MCF 10A (cell line): ENCODE results near the gene LY9. TPM values are rescaled to one million over a fixed set of nuclear protein-coding genes. Genes with fewer than 3 reads are reported as not detected.

Source experiments
- BruUV-seq: library from RNA; stranded (reverse); fragments of 400-500 nt; replicated peaks from 2 replicates; lab custom pipeline; 2021; lab: Mats Ljungman, UMichigan
- CTCF ChIA-PET: fragments of 300-600 bp; sonication (Branson Sonifier 250); formaldehyde crosslinking; extraction: SDS; loops from one replicate; lab custom pipeline; 2021; ENCODE audit warnings: antibody characterized with exemption, inconsistent platforms; lab: Yijun Ruan, JAX
- POLR2A ChIA-PET: fragments of 300-600, 350-650 bp; sonication (Branson Sonifier 250); formaldehyde crosslinking; extraction: SDS; loops from one replicate; lab custom pipeline; 2020; ENCODE audit warnings: antibody characterized with exemption, inconsistent platforms; lab: Yijun Ruan, JAX
- DNase-seq: peaks from one replicate; pipeline ENCODE4 v3.0.0-alpha.2; 2018; ENCODE audit not compliant: unreplicated experiment
- H3K27ac Mint-ChIP-seq: one replicate; pipeline ENCODE4 v1.8.0; 2022; ENCODE audit warnings: mild to moderate bottlenecking, low read depth, mixed read lengths; ENCODE audit not compliant: unreplicated experiment
- H3K27me3 Mint-ChIP-seq: one replicate; pipeline ENCODE4 v1.8.0; 2022; ENCODE audit warnings: mixed read lengths; ENCODE audit not compliant: insufficient read depth, unreplicated experiment
- H3K36me3 Mint-ChIP-seq: one replicate; pipeline ENCODE4 v1.8.0; 2022; ENCODE audit warnings: mild to moderate bottlenecking, moderate library complexity, mixed read lengths; ENCODE audit not compliant: insufficient read depth, unreplicated experiment
- H3K4me1 Mint-ChIP-seq: one replicate; pipeline ENCODE4 v1.8.0; 2022; ENCODE audit warnings: mixed read lengths; ENCODE audit not compliant: insufficient read depth, unreplicated experiment
- H3K4me3 Mint-ChIP-seq: one replicate; pipeline ENCODE4 v1.8.0; 2022; ENCODE audit warnings: mild to moderate bottlenecking, moderate library complexity, mixed read lengths; ENCODE audit not compliant: unreplicated experiment
- H3K9me3 Mint-ChIP-seq: one replicate; pipeline ENCODE4 v1.8.0; 2022; ENCODE audit warnings: mixed read lengths; ENCODE audit not compliant: unreplicated experiment
- CTCF ChIP-seq: fragments of 200-600 bp; IDR thresholded peaks from one replicate; pipeline ENCODE4 v1.8.0; 2022; ENCODE audit warnings: antibody characterized with exemption, mild to moderate bottlenecking; ENCODE audit not compliant: unreplicated experiment
- intact Hi-C: fragments of 100-400 bp; cut with micrococcal nuclease; formaldehyde crosslinking; loops from 2 replicates; pipeline ENCODE4 v1.14.1; 2022
- total RNA-seq: library from RNA; stranded (reverse); gene quantifications from 2 replicates; pipeline ENCODE4 v1.2.3, GENCODE V29; 2022

The LY9 gene
- total RNA-seq, 1 experiment from 2014 or later = not detected

GRCh38 chr1:160877221-160877620, 81.2 kb downstream of the LY9 start:
- CTCF ChIA-PET = interaction anchor here (0.5 to 1.5 kb wide), 9 partner anchors 9 to 1891 kb away, joined by 3 to 9 read pairs (median 3); partner anchors contain the start of gene CD244
- H3K4me3 Mint-ChIP-seq = no peak overlapping the region

More at GRCh38 chr1:160877221-160877620, 81.2 kb downstream of the LY9 start:
- no peaks in the 10 kb centered on the region for H3K36me3 Mint-ChIP-seq
- POLR2A ChIA-PET = interaction anchor here (0.5 kb wide), 1 partner anchor 98 kb away, joined by 4 read pairs; no protein-coding TSS in a partner anchor
- BruUV-seq = no TSS peak
- H3K4me1 Mint-ChIP-seq = peaks cover 6% of the 10 kb centered on the region
- H3K27me3 Mint-ChIP-seq = no peaks in the 10 kb centered on the region
- no peak for DNase-seq
- intact Hi-C loops = no loop called here
- H3K9me3 Mint-ChIP-seq = no peaks in the 10 kb centered on the region
- TF ChIP-seq CTCF = no peak
- no peak overlapping the region for H3K27ac Mint-ChIP-seq

Other genes starting within 250 kb of the LY9 start
- not detected in 2 replicates for gene CD84, start 216.7 kb upstream of the LY9 start, total RNA-seq
- gene SLAMF1, start 149.1 kb upstream of the LY9 start, total RNA-seq = not detected in 2 replicates
- not detected in 2 replicates for gene CD48, start 84.4 kb upstream of the LY9 start, total RNA-seq
- 8.6 and 26.3 TPM in 2 replicates for gene SLAMF7, start 56.9 kb upstream of the LY9 start, total RNA-seq
- gene CD244, start 66.7 kb downstream of the LY9 start, total RNA-seq = not detected in 2 replicates
- gene ITLN1, start 89.0 kb downstream of the LY9 start, total RNA-seq = not detected in 2 replicates
- 0.27 TPM in 1 of 2 replicates, not detected in the other for gene ITLN2, start 158.6 kb downstream of the LY9 start, total RNA-seq
- gene F11R, start 225.0 kb downstream of the LY9 start, total RNA-seq = 73.6 and 76.8 TPM in 2 replicates
- gene TSTD1, start 242.8 kb downstream of the LY9 start, total RNA-seq = 35.2 and 48.0 TPM in 2 replicates
- 48.8 and 52.8 TPM in 2 replicates for gene USF1, start 249.8 kb downstream of the LY9 start, total RNA-seq